Trophoblast cell (in vitro differentiated cells and primary cell): Measurements from ENCODE around the gene TRIM27.
"Not testable (repeated sequence)": the region's sequence is repeated elsewhere in the genome, so short reads cannot be mapped to it uniquely, and the experiment has no call there.

ENCODE experiments used
- DNase-seq, 2 donors: peaks; one replicate each; pipeline ENCODE4 v3.0.0-alpha.2; 2016
- H2AFZ ChIP-seq: 2 replicates; pipeline ENCODE4 v1.6.1; 2013; ENCODE audit warnings: low read length, moderate library complexity, mild to moderate bottlenecking; ENCODE audit not compliant: insufficient read depth, poor library complexity
- H2AK5ac ChIP-seq: 2 replicates; pipeline ENCODE4 v1.6.1; 2013; ENCODE audit warnings: mild to moderate bottlenecking, low read length
- H2BK120ac ChIP-seq: 2 replicates; pipeline ENCODE4 v1.6.1; 2013; ENCODE audit warnings: low read length, mild to moderate bottlenecking, moderate library complexity; ENCODE audit not compliant: insufficient read depth, poor library complexity
- H2BK12ac ChIP-seq: 2 replicates; pipeline ENCODE4 v1.6.1; 2013; ENCODE audit warnings: mild to moderate bottlenecking, low read length, moderate library complexity
- H2BK5ac ChIP-seq: 2 replicates; pipeline ENCODE4 v1.6.1; 2013; ENCODE audit warnings: low read length, low read depth, moderate library complexity, mild to moderate bottlenecking; ENCODE audit not compliant: poor library complexity
- H3K14ac ChIP-seq: 2 replicates; pipeline ENCODE4 v1.6.1; 2013; ENCODE audit warnings: mild to moderate bottlenecking, low read length
- H3K18ac ChIP-seq: 2 replicates; pipeline ENCODE4 v1.6.1; 2013; ENCODE audit warnings: mild to moderate bottlenecking, low read length
- H3K23ac ChIP-seq: 2 replicates; pipeline ENCODE4 v1.6.1; 2013; ENCODE audit warnings: low read length
- H3K27ac ChIP-seq: 2 replicates; pipeline ENCODE4 v1.5.1; 2013; ENCODE audit warnings: low read depth, mild to moderate bottlenecking, inconsistent platforms, low read length, moderate library complexity
- H3K27me3 ChIP-seq: 2 replicates; pipeline ENCODE4 v1.6.1; 2013; ENCODE audit warnings: inconsistent platforms, mild to moderate bottlenecking, low read length, moderate library complexity; ENCODE audit not compliant: insufficient read depth
- H3K36me3 ChIP-seq, 2 experiments: 1 replicate in 1 of 2; 2 replicates in 1 of 2; pipeline ENCODE4 v1.6.1; 2013; ENCODE audit warnings: low read length in 2 of 2, mild to moderate bottlenecking in 2 of 2, moderate library complexity in 1 of 2; ENCODE audit not compliant: insufficient read depth in 2 of 2, control insufficient read depth in 1 of 2
- H3K4ac ChIP-seq: 2 replicates; pipeline ENCODE4 v1.6.1; 2013; ENCODE audit warnings: low read depth, mild to moderate bottlenecking, low read length, moderate library complexity
- H3K4me1 ChIP-seq, 2 experiments: 1 replicate in 1 of 2; 2 replicates in 1 of 2; pipeline ENCODE4 v1.6.1; 2013; ENCODE audit warnings: low read length in 2 of 2, mild to moderate bottlenecking in 2 of 2, moderate library complexity in 1 of 2; ENCODE audit not compliant: insufficient read depth in 2 of 2, control insufficient read depth in 1 of 2
- H3K4me2 ChIP-seq: 2 replicates; pipeline ENCODE4 v1.6.1; 2013; ENCODE audit warnings: inconsistent platforms, mild to moderate bottlenecking, low read length, moderate library complexity
- H3K4me3 ChIP-seq: 2 replicates; pipeline ENCODE4 v1.5.1; 2013; ENCODE audit warnings: mild to moderate bottlenecking, low read depth, low read length, inconsistent platforms
- H3K79me1 ChIP-seq: one replicate; pipeline ENCODE4 v1.6.1; 2013; ENCODE audit warnings: low read length
- H3K79me2 ChIP-seq: 2 replicates; pipeline ENCODE4 v1.6.1; 2013; ENCODE audit warnings: low read length, mild to moderate bottlenecking; ENCODE audit not compliant: control insufficient read depth, insufficient read depth, poor library complexity
- H3K9ac ChIP-seq: 2 replicates; pipeline ENCODE4 v1.6.1; 2013; ENCODE audit warnings: mild to moderate bottlenecking, low read length
- H3K9me3 ChIP-seq: 2 replicates; pipeline ENCODE4 v1.6.1; 2013; ENCODE audit warnings: low read depth, mild to moderate bottlenecking, control low read depth, inconsistent platforms, low read length; ENCODE audit not compliant: insufficient read depth
- H4K12ac ChIP-seq: 2 replicates; pipeline ENCODE4 v1.6.1; 2013; ENCODE audit warnings: low read depth, mild to moderate bottlenecking, low read length, moderate library complexity
- H4K8ac ChIP-seq: 2 replicates; pipeline ENCODE4 v1.6.1; 2013; ENCODE audit warnings: low read depth, mild to moderate bottlenecking, low read length, moderate library complexity
- H4K91ac ChIP-seq: one replicate; pipeline ENCODE4 v1.6.1; 2013; ENCODE audit warnings: low read depth, mild to moderate bottlenecking, low read length, moderate library complexity
- WGBS: extraction: QIAGEN DNeasy Blood & Tissue Kit; methylation state at CpG from one replicate; pipeline ENCODE4 v1.1.7; 2013; ENCODE audit warnings: missing lambda C conversion rate; ENCODE audit not compliant: insufficient read length, insufficient coverage; ENCODE audit errors: extremely low coverage; 5-methylcytosine and 5-hydroxymethylcytosine counted together

Gene TRIM27

DNA sequence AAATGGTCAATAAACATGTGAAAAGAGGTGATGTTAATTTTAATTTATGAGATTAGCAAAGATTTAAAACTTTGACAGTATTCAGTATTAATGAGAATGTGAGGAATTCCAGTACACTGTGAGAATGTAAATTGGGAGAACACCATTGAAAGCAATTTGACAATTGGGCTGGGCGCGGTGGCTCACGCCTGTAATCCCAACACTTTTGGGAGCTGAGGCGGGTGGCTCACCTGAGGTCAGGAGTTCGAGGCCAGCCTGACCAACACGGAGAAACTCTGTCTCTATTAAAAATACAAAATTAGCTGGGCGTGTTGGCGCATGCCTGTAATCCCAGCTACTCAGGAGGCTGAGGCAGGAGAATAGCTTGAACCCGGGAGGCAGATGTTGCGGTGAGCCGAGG lies 5.6 kb upstream of the TRIM27 start:
- not testable (repeated sequence) for H3K23ac ChIP-seq, H3K4me3 ChIP-seq, DNase-seq, H3K27ac ChIP-seq, H3K14ac ChIP-seq, H2AFZ ChIP-seq, H3K79me2 ChIP-seq, H4K8ac ChIP-seq, H3K4me1 ChIP-seq, H4K12ac ChIP-seq, H2BK120ac ChIP-seq, H3K9me3 ChIP-seq, H4K91ac ChIP-seq, H2AK5ac ChIP-seq, H3K36me3 ChIP-seq, H2BK12ac ChIP-seq, H3K9ac ChIP-seq, H3K79me1 ChIP-seq, H3K4me2 ChIP-seq, H3K4ac ChIP-seq, H3K18ac ChIP-seq, H2BK5ac ChIP-seq, H3K27me3 ChIP-seq
- WGBS = no CpG with 5 or more reads among the region's 11 CpGs

DNA sequence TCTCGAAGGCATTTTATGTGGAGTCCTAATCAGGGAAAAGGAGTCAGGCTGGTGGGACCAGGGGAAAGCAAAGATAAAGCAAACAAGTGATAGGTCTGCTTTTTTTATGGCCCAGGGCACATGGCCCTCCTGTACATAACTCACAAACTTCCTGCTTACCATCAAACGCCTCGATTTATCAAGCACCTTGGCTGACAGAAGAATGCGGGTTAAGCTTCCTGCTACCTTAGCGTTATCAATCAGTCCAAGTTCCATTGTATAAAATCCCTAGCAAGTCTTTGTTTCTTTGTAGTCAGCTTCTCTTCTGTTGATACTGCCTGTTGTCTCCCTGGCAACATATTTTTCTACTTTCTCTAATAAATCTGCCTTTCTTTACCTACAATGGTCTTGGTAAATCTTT lies 4.1 kb upstream of the TRIM27 start:
- Histone ChIP-seq H3K27me3 (no peaks in the 10 kb centered on the region), H3K4me3 (no peak overlapping the region), H3K36me3 (no peaks in the 10 kb centered on the region), H2BK120ac (no peak overlapping the region), H3K23ac (no peak overlapping the region), H3K4me2 (no peak overlapping the region), H4K12ac (no peak overlapping the region), H2BK5ac (no peak overlapping the region), H3K79me1 (peaks cover 13% of the 10 kb centered on the region), H3K9ac (no peak overlapping the region), H3K79me2 (peaks cover 10% of the 10 kb centered on the region), H3K4ac (no peak overlapping the region), H2BK12ac (no peak overlapping the region), H4K8ac (no peak overlapping the region), H3K4me1 (peaks cover 0 to 1% of the 10 kb centered on the region in 2 experiments), H3K27ac (no peak overlapping the region), H2AK5ac (no peak overlapping the region), H3K18ac (no peak overlapping the region), H3K9me3 (peaks cover 2% of the 10 kb centered on the region), H2AFZ (no peak overlapping the region), H3K14ac (no peak overlapping the region), H4K91ac (no peak overlapping the region)
- DNase-seq = no peak
- no CpG with 5 or more reads among the region's 5 CpGs for WGBS

DNA sequence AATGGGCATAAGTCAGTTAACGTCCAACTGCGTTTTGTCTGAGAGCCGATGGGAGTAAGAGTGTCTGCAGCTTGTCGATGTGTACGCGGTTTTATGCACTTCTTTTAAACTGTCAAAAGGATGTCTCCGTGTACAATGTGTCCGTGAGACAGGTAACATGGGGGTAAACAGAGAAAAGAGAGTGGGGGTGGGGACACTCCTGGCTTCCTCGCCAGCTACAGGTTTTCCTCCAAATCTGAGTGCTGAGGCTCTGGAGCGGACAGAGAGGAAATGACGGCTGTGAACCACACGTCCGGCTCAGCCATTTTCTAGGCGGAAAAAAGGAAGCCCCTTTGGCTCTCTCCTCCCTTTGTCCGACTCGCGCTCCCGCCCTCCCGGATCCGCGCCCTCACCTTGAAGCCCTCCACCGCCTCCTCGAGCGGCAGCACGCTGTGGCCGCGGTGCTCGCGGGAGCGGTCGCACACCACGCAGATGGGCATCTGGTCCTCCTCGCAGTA lies 916 bp downstream of the TRIM27 start:
- H3K14ac ChIP-seq = peak overlapping the region; percentile 94
- peak overlapping the region; percentile 79 for H4K8ac ChIP-seq
- H3K4me3 ChIP-seq = peak overlapping the region; percentile 99
- no peak overlapping the region for H2BK12ac ChIP-seq
- H3K4ac ChIP-seq = peak overlapping the region; percentile 80
- peak overlapping the region; percentile 96 for H2AK5ac ChIP-seq
- H3K79me1 ChIP-seq = peaks cover 17% of the 10 kb centered on the region
- H3K27ac ChIP-seq = peak overlapping the region; percentile 94
- no CpG with 5 or more reads among the region's 33 CpGs for WGBS
- peaks cover 2% of the 10 kb centered on the region for H3K9me3 ChIP-seq
- peaks cover 15% of the 10 kb centered on the region for H3K79me2 ChIP-seq
- H4K12ac ChIP-seq = peak overlapping the region; percentile 93
- H3K27me3 ChIP-seq = no peaks in the 10 kb centered on the region
- peak; percentile 2 to 41 for DNase-seq
- H3K9ac ChIP-seq = peak overlapping the region; percentile 99
- peak overlapping the region; percentile 46 for H2AFZ ChIP-seq
- H2BK5ac ChIP-seq = peak overlapping the region; percentile 90
- peak overlapping the region; percentile 75 for H3K4me2 ChIP-seq
- peak overlapping the region; percentile 89 for H3K18ac ChIP-seq
- H4K91ac ChIP-seq = peak overlapping the region; percentile 98
- H3K4me1 ChIP-seq = peaks cover 2 to 8% of the 10 kb centered on the region in 2 experiments
- no peak overlapping the region for H3K23ac ChIP-seq
- peak overlapping the region; percentile 89 for H2BK120ac ChIP-seq
- H3K36me3 ChIP-seq = peaks cover 19 to 32% of the 10 kb centered on the region in 2 experiments

DNA sequence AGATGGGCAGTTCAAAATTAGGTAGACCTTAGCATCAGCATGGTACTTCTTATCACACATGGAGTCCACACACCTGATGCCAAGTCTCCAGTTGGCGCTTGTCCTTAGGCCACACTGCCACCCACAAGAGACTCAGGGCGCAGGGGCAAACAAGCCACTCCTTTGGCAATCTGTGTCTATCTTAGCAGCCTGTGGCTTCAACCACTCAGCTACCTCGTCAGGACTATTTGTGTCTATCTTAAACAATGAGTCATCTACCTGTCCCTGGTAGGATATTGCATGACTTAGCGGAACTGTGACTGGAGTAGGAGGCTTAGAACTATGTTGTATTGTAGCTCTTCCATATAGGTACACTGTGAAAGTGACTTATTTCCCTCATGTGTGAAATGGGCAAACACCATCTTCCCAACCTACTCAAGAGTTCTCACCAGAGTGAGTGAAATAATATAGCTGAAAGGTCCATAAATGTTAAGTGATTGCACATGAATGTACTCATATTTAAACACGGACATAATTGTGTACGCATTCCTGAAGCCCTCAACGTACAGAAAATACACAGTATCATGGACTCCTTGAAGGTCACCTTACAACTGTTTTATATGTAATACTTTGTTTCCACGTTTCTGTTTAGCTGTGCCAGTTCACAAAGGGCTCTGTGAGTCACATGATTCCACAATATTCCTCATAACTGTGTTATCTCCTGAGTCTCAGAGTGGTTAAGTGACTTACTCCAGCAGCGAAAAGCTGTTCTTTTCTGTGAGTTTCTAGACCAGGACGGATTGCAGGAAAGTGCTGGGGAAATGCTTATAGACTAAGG lies 1.6 kb downstream of the TRIM27 start:
- Histone ChIP-seq H3K79me1 (peaks cover 17% of the 10 kb centered on the region), H4K12ac (no peak overlapping the region), H4K91ac (no peak overlapping the region), H3K18ac (peak overlapping the region; percentile 21), H3K4me1 (peaks cover 2 to 8% of the 10 kb centered on the region in 2 experiments), H2AFZ (no peak overlapping the region), H3K36me3 (peaks cover 20 to 38% of the 10 kb centered on the region in 2 experiments), H2BK5ac (peak overlapping the region; percentile 90), H3K4me2 (peak overlapping the region; percentile 75), H3K4ac (peak overlapping the region; percentile 80), H3K79me2 (peaks cover 15% of the 10 kb centered on the region), H3K23ac (no peak overlapping the region), H3K14ac (peak overlapping the region; percentile 94), H3K9me3 (peaks cover 2% of the 10 kb centered on the region), H3K27ac (peak overlapping the region; percentile 94), H3K4me3 (peak overlapping the region; percentile 99), H2BK12ac (no peak overlapping the region), H2BK120ac (peak overlapping the region; percentile 9), H2AK5ac (peak overlapping the region; percentile 17), H3K9ac (peak overlapping the region; percentile 99), H3K27me3 (no peaks in the 10 kb centered on the region), H4K8ac (no peak overlapping the region)
- peak; percentile 25 to 67 for DNase-seq
- no CpG with 5 or more reads among the region's 10 CpGs for WGBS
